ENCODE results near the gene RGS8.

- TF ChIP-seq CTCF (IDR thresholded peaks at IDR 0.05; ENCODE audit: poor library complexity, severe bottlenecking) (no peak), RAD21 (conservative IDR thresholded peaks at IDR 0.05) (no peak), POLR2AphosphoS5 (IDR thresholded peaks at IDR 0.05) (no peak), EZH2 (IDR thresholded peaks at IDR 0.05; ENCODE audit: borderline replicate concordance, insufficient read depth, low read length, poor library complexity, severe bottlenecking) (no peak), SMC3 (conservative IDR thresholded peaks at IDR 0.05; ENCODE audit: poor library complexity) (no peak), MXI1 (conservative IDR thresholded peaks at IDR 0.05; ENCODE audit: poor library complexity, severe bottlenecking) (no peak), EP300 (conservative IDR thresholded peaks at IDR 0.05; ENCODE audit: poor library complexity, severe bottlenecking) (no peak)
These were observed 41.2 kb upstream of the RGS8 start for GRCh38 chr1:182725259-182726255.
